ENCODE results near the gene ARMC9.

DNA sequence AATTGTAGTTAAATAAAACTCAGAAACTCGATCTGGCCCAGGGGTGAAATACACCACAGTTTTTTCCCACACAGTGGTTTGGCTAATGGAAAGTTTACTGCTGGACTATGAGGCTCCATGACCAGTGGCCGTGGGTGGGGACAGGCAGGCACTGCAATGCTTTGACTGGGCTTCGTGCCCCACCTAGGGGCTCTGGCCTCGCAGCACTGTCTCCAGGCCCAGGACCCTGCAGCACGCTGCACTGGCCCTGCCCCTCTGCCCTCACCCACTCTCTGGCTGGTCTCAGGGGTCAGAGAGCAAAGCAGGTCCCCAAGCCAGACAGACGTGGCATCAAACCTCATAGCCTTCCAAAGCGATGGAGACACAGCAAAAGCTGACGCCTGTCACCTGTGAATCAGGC is 183.7 kb downstream of the ARMC9 start:
- no peak for TF ChIP-seq POLR2A (IDR thresholded peaks at IDR 0.05)
- no peak for TF ChIP-seq CTCF (IDR thresholded peaks at IDR 0.05)

Measured in uterus (tissue), 2 donors.